HepG2 (cell line): Measurements from ENCODE around the gene METTL16. TPM values are rescaled to one million over a fixed set of nuclear protein-coding genes. Genes with fewer than 3 reads are reported as not detected.

ENCODE experiments used
- FOXM1 ChIP-seq: sonication (generic); formaldehyde crosslinking; IDR thresholded peaks from 2 replicates; pipeline ENCODE4 v1.5.0; 2020; ENCODE audit warnings: missing genetic modification reagents
- GATAD1 ChIP-seq: IDR thresholded peaks from 2 replicates; pipeline ENCODE4 v1.6.1; 2016; ENCODE audit warnings: missing genetic modification reagents, missing compliant biosample characterization
- HMGA1 ChIP-seq: sonication (generic); formaldehyde crosslinking; conservative IDR thresholded peaks from 2 replicates; pipeline ENCODE4 v1.4.0; 2020; ENCODE audit warnings: missing genetic modification reagents
- IRF1 ChIP-seq: sonication (generic); formaldehyde crosslinking; IDR thresholded peaks from 2 replicates; pipeline ENCODE4 v1.4.0; 2020; ENCODE audit warnings: low read depth, mild to moderate bottlenecking, missing genetic modification reagents
- KDM3A ChIP-seq: IDR thresholded peaks from 2 replicates; pipeline ENCODE4 v1.6.1; 2018; ENCODE audit warnings: low read depth, missing compliant biosample characterization
- KDM4B ChIP-seq: sonication (generic); formaldehyde crosslinking; IDR thresholded peaks from 2 replicates; pipeline ENCODE4 v1.4.0; 2020; ENCODE audit warnings: missing genetic modification reagents
- NFE2L2 ChIP-seq: fragments of 150-350 bp; IDR thresholded peaks from 2 replicates; pipeline ENCODE4 v1.6.1; 2014; ENCODE audit warnings: low read length
- NONO ChIP-seq, 2 experiments: fragments of 450-650 bp in 1 of 2; sonication (generic) in 1 of 2; formaldehyde crosslinking in 1 of 2; IDR thresholded peaks in 1 of 2; conservative IDR thresholded peaks in 1 of 2; 2 replicates each; pipeline versions ENCODE4 v1.6.1 to v1.8.0; 2017 to 2022; ENCODE audit warnings: mild to moderate bottlenecking in 1 of 2, missing genetic modification reagents in 1 of 2, moderate library complexity in 1 of 2
- RNF219 ChIP-seq: sonication (generic); formaldehyde crosslinking; IDR thresholded peaks from 2 replicates; pipeline ENCODE4 v1.5.0; 2020; ENCODE audit warnings: mild to moderate bottlenecking, missing genetic modification reagents
- SOX6 ChIP-seq, 2 experiments: fragments of 450-650 bp in 1 of 2; sonication (generic) in 1 of 2; formaldehyde crosslinking in 1 of 2; IDR thresholded peaks; 2 replicates each; pipeline versions ENCODE4 v1.4.0 to v1.6.1; 2017 to 2020; ENCODE audit warnings: antibody characterized with exemption in 1 of 2, mild to moderate bottlenecking in 1 of 2, missing genetic modification reagents in 1 of 2
- TBX2 ChIP-seq: sonication (generic); formaldehyde crosslinking; IDR thresholded peaks from 2 replicates; pipeline ENCODE4 v1.5.0; 2020; ENCODE audit warnings: missing genetic modification reagents, mild to moderate bottlenecking, borderline replicate concordance
- U2AF1 ChIP-seq: fragments of 200-400 bp; formaldehyde crosslinking; optimal IDR thresholded peaks from 2 replicates; pipeline ENCODE3; 2017; ENCODE audit warnings: mild to moderate bottlenecking, low read depth, low read length
- ZNF142 ChIP-seq: sonication (generic); formaldehyde crosslinking; IDR thresholded peaks from 2 replicates; pipeline ENCODE4 v1.4.0; 2020; ENCODE audit warnings: missing genetic modification reagents
- ZNF20 ChIP-seq: sonication (generic); formaldehyde crosslinking; IDR thresholded peaks from 2 replicates; pipeline ENCODE4 v1.4.0; 2020; ENCODE audit warnings: mild to moderate bottlenecking, moderate library complexity, missing genetic modification reagents
- ZNF30 ChIP-seq: sonication (generic); formaldehyde crosslinking; IDR thresholded peaks from 2 replicates; pipeline ENCODE4 v1.5.0; 2020; ENCODE audit warnings: mild to moderate bottlenecking, missing genetic modification reagents
- ZNF562 ChIP-seq: sonication (generic); formaldehyde crosslinking; IDR thresholded peaks from 2 replicates; pipeline ENCODE4 v1.8.0; 2022; ENCODE audit warnings: missing genetic modification reagents, borderline replicate concordance
- ZNF784 ChIP-seq: sonication (generic); formaldehyde crosslinking; IDR thresholded peaks from 2 replicates; pipeline ENCODE4 v1.5.1; 2020; ENCODE audit warnings: missing genetic modification reagents, mild to moderate bottlenecking, borderline replicate concordance
- ZNF790 ChIP-seq: sonication (generic); formaldehyde crosslinking; IDR thresholded peaks from 2 replicates; pipeline ENCODE4 v1.8.0; 2022; ENCODE audit warnings: missing genetic modification reagents, mild to moderate bottlenecking, borderline replicate concordance
- ZSCAN31 ChIP-seq: sonication (generic); formaldehyde crosslinking; IDR thresholded peaks from 2 replicates; pipeline ENCODE4 v1.5.0; 2020; ENCODE audit warnings: low read depth, mild to moderate bottlenecking, missing genetic modification reagents
- polyA plus RNA-seq, 8 experiments: library from polyadenylated mRNA; depleted of rRNA in 3 of 8; stranded (reverse) in 7 of 8; unstranded in 1 of 8; fragments of >200 nt; fragmentation: Illumina TruSeq in 4 of 8; extraction: Trizol in 4 of 8; gene quantifications; 2 replicates each; pipeline versions ENCODE4 v1.2.1 to v1.2.3, GENCODE V29; 2011 to 2016; ENCODE audit warnings: low read depth in 4 of 8, missing spikeins in 1 of 8, mixed read lengths in 1 of 8; ENCODE audit not compliant: insufficient read depth in 1 of 8
- total RNA-seq, 5 experiments: library from RNA; depleted of rRNA; stranded (reverse); fragments of >200 nt; fragmentation: Illumina TruSeq; extraction: Trizol; gene quantifications; 2 replicates each; pipeline ENCODE4 v1.2.3, GENCODE V29; 2016; ENCODE audit warnings: low read depth in 1 of 5

The METTL16 gene
- total and polyA plus RNA-seq, 2 of the 13 experiments (the other 11 are each of a cell fraction or from before 2014, with no cell fraction given) = 11.6 to 18.5 TPM

GRCh38 chr17:2399572-2400473 lies 111.9 kb downstream of the METTL16 start (continued):
- TF ChIP-seq RNF219 (CRISPR knock-in tag) (no peak), KDM4B (CRISPR knock-in tag) (no peak), ZNF784 (CRISPR knock-in tag) (no peak), U2AF1 (no peak), NFE2L2 (no peak), GATAD1 (CRISPR knock-in tag) (peak; percentile 72), ZNF142 (0 out of 2 replicates have a peak, but pooled peaks have one; percentile 30), ZNF30 (no peak), ZNF790 (CRISPR knock-in tag) (no peak), TBX2 (CRISPR knock-in tag) (peak; percentile 65; the same call in 1 of the 2 replicates), ZNF20 (no peak), HMGA1 (CRISPR knock-in tag) (no peak), FOXM1 (CRISPR knock-in tag) (no peak), ZNF562 (CRISPR knock-in tag) (no peak), ZSCAN31 (CRISPR knock-in tag) (peak; percentile 54; the same call in 1 of the 2 replicates), NONO (IDR thresholded peaks at IDR 0.05) (no peak), NONO (CRISPR knock-in tag; conservative IDR thresholded peaks at IDR 0.05) (no peak; the same call in 1 of the 2 replicates), KDM3A (CRISPR knock-in tag) (no peak), IRF1 (CRISPR knock-in tag) (no peak), SOX6 (IDR thresholded peaks at IDR 0.05) (no peak), SOX6 (CRISPR knock-in tag; IDR thresholded peaks at IDR 0.05) (peak; percentile 71)
